KMS-11 (cell line): Measurements from ENCODE around the gene CPT1B.

ENCODE experiments used
- H2AFZ ChIP-seq: fragments of 200-600 bp; sonication (generic); 2 replicates; pipeline ENCODE4 v1.6.1; 2016; ENCODE audit warnings: antibody characterized with exemption, mixed run types, low read depth
- H3K27ac ChIP-seq: fragments of 200-600 bp; sonication (generic); 2 replicates; pipeline ENCODE4 v1.6.1; 2016; ENCODE audit warnings: mild to moderate bottlenecking, mixed run types
- H3K27me3 ChIP-seq: fragments of 200-600 bp; sonication (generic); 2 replicates; pipeline ENCODE4 v1.6.1; 2017; ENCODE audit warnings: mild to moderate bottlenecking, low read depth, mixed run types, moderate library complexity; ENCODE audit not compliant: insufficient read depth
- H3K36me3 ChIP-seq: fragments of 200-600 bp; sonication (generic); 2 replicates; pipeline ENCODE4 v1.6.1; 2017; ENCODE audit warnings: mild to moderate bottlenecking, mixed run types; ENCODE audit not compliant: insufficient read depth
- H3K4me1 ChIP-seq: fragments of 200-600 bp; sonication (generic); 2 replicates; pipeline ENCODE4 v1.6.1; 2016; ENCODE audit warnings: mild to moderate bottlenecking, low read depth, mixed run types; ENCODE audit not compliant: poor library complexity, severe bottlenecking
- H3K4me2 ChIP-seq: fragments of 200-600 bp; sonication (generic); 2 replicates; pipeline ENCODE4 v1.7.0; 2016; ENCODE audit warnings: mild to moderate bottlenecking, mixed run types
- H3K4me3 ChIP-seq: fragments of 200-600 bp; sonication (generic); IDR thresholded peaks from 2 replicates; pipeline ENCODE4 v1.6.1; 2017; ENCODE audit warnings: low read depth, low read length, mixed read lengths; ENCODE audit not compliant: insufficient read depth
- H3K79me2 ChIP-seq: fragments of 200-600 bp; sonication (generic); 2 replicates; pipeline ENCODE4 v1.6.1; 2016; ENCODE audit warnings: low read depth, mixed run types; ENCODE audit not compliant: insufficient read depth
- H3K9ac ChIP-seq: fragments of 200-600 bp; sonication (generic); 2 replicates; pipeline ENCODE4 v1.6.1; 2016; ENCODE audit warnings: mild to moderate bottlenecking, mixed run types
- H4K20me1 ChIP-seq: fragments of 200-600 bp; sonication (generic); 2 replicates; pipeline ENCODE4 v1.6.1; 2016; ENCODE audit warnings: mild to moderate bottlenecking, mixed run types; ENCODE audit not compliant: insufficient read depth
- TF ChIP-seq, protein P1 (sequence below): fragments of 200-600 bp; sonication (generic); conservative IDR thresholded peaks from 2 replicates; pipeline ENCODE4 v1.6.1; 2017; ENCODE audit warnings: low read depth, mild to moderate bottlenecking, antibody characterized with exemption, low read length, moderate library complexity, mixed read lengths

Gene CPT1B

DNA sequence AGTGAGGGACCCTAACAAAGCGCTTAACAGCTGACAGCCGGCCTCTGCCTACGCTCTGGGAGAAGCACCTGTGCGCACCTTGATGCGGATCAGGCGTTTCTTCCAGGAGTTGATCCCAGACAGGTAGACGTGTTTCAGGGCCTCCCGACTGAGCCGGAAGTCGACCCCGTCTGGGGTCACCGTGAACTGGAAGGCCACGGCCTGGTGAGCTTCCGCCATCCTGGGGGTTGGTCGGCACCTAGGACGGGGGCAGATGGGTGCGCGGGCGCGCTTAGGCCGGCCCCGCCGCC, 585 bp downstream of the CPT1B start:
- no peak overlapping the region for H3K4me2 ChIP-seq
- no peak overlapping the region for H3K27ac ChIP-seq
- H2AFZ ChIP-seq, result no peak overlapping the region
- H3K27me3 ChIP-seq, result no peaks in the 10 kb centered on the region
- no peak overlapping the region for H3K9ac ChIP-seq
- H3K36me3 ChIP-seq, result no peaks in the 10 kb centered on the region
- H3K4me3 ChIP-seq, result no peak overlapping the region
- no peaks in the 10 kb centered on the region for H3K79me2 ChIP-seq
- TF ChIP-seq, protein P1, sequence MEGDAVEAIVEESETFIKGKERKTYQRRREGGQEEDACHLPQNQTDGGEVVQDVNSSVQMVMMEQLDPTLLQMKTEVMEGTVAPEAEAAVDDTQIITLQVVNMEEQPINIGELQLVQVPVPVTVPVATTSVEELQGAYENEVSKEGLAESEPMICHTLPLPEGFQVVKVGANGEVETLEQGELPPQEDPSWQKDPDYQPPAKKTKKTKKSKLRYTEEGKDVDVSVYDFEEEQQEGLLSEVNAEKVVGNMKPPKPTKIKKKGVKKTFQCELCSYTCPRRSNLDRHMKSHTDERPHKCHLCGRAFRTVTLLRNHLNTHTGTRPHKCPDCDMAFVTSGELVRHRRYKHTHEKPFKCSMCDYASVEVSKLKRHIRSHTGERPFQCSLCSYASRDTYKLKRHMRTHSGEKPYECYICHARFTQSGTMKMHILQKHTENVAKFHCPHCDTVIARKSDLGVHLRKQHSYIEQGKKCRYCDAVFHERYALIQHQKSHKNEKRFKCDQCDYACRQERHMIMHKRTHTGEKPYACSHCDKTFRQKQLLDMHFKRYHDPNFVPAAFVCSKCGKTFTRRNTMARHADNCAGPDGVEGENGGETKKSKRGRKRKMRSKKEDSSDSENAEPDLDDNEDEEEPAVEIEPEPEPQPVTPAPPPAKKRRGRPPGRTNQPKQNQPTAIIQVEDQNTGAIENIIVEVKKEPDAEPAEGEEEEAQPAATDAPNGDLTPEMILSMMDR, result no peak
- H3K4me1 ChIP-seq, result peaks cover 4% of the 10 kb centered on the region
- H4K20me1 ChIP-seq, result no peaks in the 10 kb centered on the region

DNA sequence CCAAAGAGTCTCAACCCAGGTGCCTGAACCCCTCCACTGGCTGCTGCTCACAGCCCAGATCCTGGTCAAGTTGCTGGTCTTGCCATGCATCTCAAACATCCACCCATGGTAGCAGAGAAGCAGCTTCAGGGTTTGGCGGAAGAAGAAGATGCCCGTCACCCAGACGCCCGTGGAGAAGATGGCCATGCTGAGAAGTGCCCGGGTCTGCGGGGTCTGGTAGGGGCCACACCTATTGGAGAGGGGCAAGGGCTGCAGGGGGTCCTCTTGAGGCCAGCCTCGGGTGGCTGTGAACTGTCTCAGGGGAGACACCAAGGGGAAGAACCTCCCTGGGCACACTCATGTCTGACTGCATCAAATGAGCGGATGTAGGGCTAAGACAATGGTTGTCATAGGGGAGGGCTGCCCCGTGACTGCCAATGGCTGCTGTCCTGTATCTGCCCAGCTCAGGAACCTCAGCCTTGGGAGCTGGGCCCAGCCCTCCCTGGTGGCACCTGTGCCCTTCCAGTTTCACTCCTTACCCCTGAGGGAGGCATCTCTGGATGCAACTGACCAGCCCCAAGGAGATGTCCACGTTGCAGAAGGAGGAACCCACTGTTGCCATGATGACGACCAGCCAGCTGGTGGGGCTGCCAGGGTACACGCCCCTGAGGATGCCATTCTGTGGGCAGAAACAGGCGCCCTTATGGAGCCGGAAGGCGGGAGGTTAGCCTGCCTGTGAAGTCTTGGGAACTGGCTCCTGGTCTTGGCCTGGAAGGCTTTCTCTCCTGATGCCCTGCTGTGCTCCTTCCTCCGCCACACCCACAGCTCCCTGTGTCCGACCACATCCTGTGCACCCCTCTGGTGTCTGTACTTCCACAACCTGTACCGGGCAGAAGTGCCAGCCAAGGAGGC, 1.2 kb downstream of the CPT1B start:
- Histone ChIP-seq H2AFZ (no peak overlapping the region), H3K36me3 (no peaks in the 10 kb centered on the region), H3K79me2 (no peaks in the 10 kb centered on the region), H3K27ac (no peak overlapping the region), H3K4me1 (peaks cover 4% of the 10 kb centered on the region), H3K9ac (no peak overlapping the region), H3K4me2 (no peak overlapping the region), H3K27me3 (no peaks in the 10 kb centered on the region), H3K4me3 (no peak overlapping the region), H4K20me1 (no peaks in the 10 kb centered on the region)
- TF ChIP-seq, protein P1, result no peak

DNA sequence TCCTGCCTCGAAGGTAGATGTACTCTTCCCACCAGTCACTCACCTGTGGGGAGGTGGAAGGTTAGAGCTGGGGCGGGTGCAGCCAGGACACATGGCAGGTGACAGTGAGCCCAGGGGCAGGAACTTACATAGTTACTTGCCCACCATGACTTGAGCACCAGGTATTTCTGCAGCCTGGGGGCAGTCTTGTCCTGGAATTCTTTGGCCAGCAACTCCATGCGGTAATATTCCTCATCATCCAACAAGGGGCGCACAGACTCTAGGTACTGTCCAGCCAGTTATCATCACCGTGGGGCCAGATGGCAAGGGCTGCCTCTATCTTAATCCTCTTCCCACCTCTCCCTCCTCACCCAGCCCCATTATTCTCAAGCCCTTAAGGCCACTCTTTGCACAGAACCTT, 2.2 kb downstream of the CPT1B start:
- TF ChIP-seq, protein P1, result no peak
- Histone ChIP-seq H3K27me3 (no peaks in the 10 kb centered on the region), H3K4me1 (no peaks in the 10 kb centered on the region), H3K79me2 (no peaks in the 10 kb centered on the region), H3K9ac (no peak overlapping the region), H3K4me3 (no peak overlapping the region), H2AFZ (no peak overlapping the region), H3K36me3 (no peaks in the 10 kb centered on the region), H4K20me1 (no peaks in the 10 kb centered on the region), H3K4me2 (no peak overlapping the region), H3K27ac (no peak overlapping the region)

DNA sequence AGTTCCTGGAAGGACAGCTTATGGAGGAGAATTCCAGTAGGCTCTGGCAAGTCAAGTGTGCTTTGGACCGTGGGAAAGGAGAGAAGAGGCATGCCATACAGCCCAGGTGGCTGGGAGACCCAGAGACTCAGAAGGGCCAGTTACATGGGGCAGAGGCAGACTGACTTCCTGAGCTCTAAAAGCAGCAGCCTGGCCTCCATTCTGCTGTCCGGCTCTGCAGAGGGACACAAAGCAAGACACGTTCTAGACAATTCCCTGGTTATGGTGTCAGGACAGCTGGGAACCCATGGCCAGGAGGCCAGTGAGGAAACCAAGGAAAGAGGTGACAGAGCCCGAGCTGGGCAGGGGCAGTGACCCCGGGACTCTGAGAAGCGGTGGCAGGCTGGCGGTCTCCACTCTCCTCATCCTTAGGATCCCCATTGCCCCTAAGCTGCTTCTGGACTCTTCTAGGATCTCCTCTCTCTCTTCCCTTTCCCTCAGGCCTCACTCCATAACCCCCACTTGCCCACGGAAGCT, 2.7 kb downstream of the CPT1B start:
- Histone ChIP-seq H4K20me1 (no peaks in the 10 kb centered on the region), H3K4me3 (no peak overlapping the region), H3K27me3 (no peaks in the 10 kb centered on the region), H2AFZ (no peak overlapping the region), H3K4me2 (no peak overlapping the region), H3K36me3 (no peaks in the 10 kb centered on the region), H3K4me1 (no peaks in the 10 kb centered on the region), H3K27ac (no peak overlapping the region), H3K9ac (no peak overlapping the region), H3K79me2 (no peaks in the 10 kb centered on the region)
- TF ChIP-seq, protein P1, result no peak
